Measurements from ENCODE around the gene EIF4G3. TPM values are rescaled to one million over a fixed set of nuclear protein-coding genes. Genes with fewer than 3 reads are reported as not detected.

The EIF4G3 gene
- polyA plus RNA-seq, 3 donors: 5.1 to 34.2 (median 5.8) TPM

- no peak overlapping the region for H3K4me3 Mint-ChIP-seq
- WGBS (ENCODE audit: insufficient coverage): no CpG with 5 or more reads among the region's 1 CpG
- no peak overlapping the region for H3K4me2 ChIP-seq (replicated peaks; ENCODE audit: extremely low read depth, low read length, poor library complexity, severe bottlenecking)
- no peak overlapping the region for H3K4me3 ChIP-seq (replicated peaks in 1 of 3; ENCODE audit: low read depth in 2 of 3, low read length in 3 of 3)
- H2AFZ ChIP-seq (ENCODE audit: insufficient read depth, low read depth, low read length, poor library complexity, severe bottlenecking): no peak overlapping the region
- H3K9me3 ChIP-seq (replicated peaks in 1 of 2; ENCODE audit: control insufficient read depth in 1 of 2, insufficient read depth in 1 of 2, low read length in 2 of 2): no peaks in the 10 kb centered on the region
- intact Hi-C loops (cut with micrococcal nuclease): no loop called here
- H4K20me1 ChIP-seq (ENCODE audit: insufficient read depth, low read length): no peaks in the 10 kb centered on the region
- DNase-seq: no peak
- H3K4me1 Mint-ChIP-seq: no peaks in the 10 kb centered on the region
- peaks cover 35 to 52% of the 10 kb centered on the region in 2 donors for H3K36me3 Mint-ChIP-seq
- H3K27me3 ChIP-seq (ENCODE audit: control insufficient read depth in 2 of 2, insufficient read depth in 2 of 2, low read length in 2 of 2): no peaks in the 10 kb centered on the region
- H3K27ac Mint-ChIP-seq: no peak overlapping the region
- H3K9ac ChIP-seq (ENCODE audit: insufficient read depth, low read length, poor library complexity, severe bottlenecking): no peak overlapping the region
- no peaks in the 10 kb centered on the region for H3K79me2 ChIP-seq (ENCODE audit: insufficient read depth, low read length)
- no peaks in the 10 kb centered on the region for H3K9me3 Mint-ChIP-seq
- H3K4me1 ChIP-seq (ENCODE audit: control insufficient read depth in 1 of 2, insufficient read depth in 2 of 2, low read length in 2 of 2): no peaks in the 10 kb centered on the region
- no peak overlapping the region for H3K27ac ChIP-seq (ENCODE audit: low read depth in 1 of 2, low read length in 2 of 2)
- no peak for TF ChIP-seq CTCF (IDR thresholded peaks at IDR 0.05)
- peaks cover 23 to 51% of the 10 kb centered on the region in 2 donors for H3K36me3 ChIP-seq (replicated peaks in 1 of 2; ENCODE audit: control insufficient read depth in 1 of 2, insufficient read depth in 2 of 2, low read length in 2 of 2)
- no peaks in the 10 kb centered on the region for H3K27me3 Mint-ChIP-seq (ENCODE audit: low read depth in 3 of 3)
These were observed 309.6 kb downstream of the EIF4G3 start for GRCh38 chr1:20867062-20867461.

GRCh38 chr1:20865001-20865400 lies 311.7 kb downstream of the EIF4G3 start:
- H3K4me2 ChIP-seq (replicated peaks; ENCODE audit: extremely low read depth, low read length, poor library complexity, severe bottlenecking): no peak overlapping the region
- H3K9me3 ChIP-seq (replicated peaks in 1 of 2; ENCODE audit: control insufficient read depth in 1 of 2, insufficient read depth in 1 of 2, low read length in 2 of 2): no peaks in the 10 kb centered on the region
- H3K27ac Mint-ChIP-seq: no peak overlapping the region
- no peaks in the 10 kb centered on the region for H3K9me3 Mint-ChIP-seq
- H3K36me3 Mint-ChIP-seq: peaks cover 49 to 54% of the 10 kb centered on the region in 2 donors
- no peak overlapping the region for H3K27ac ChIP-seq (ENCODE audit: low read depth in 1 of 2, low read length in 2 of 2)
- no peak overlapping the region for H2AFZ ChIP-seq (ENCODE audit: insufficient read depth, low read depth, low read length, poor library complexity, severe bottlenecking)
- TF ChIP-seq CTCF (IDR thresholded peaks at IDR 0.05): no peak
- no peaks in the 10 kb centered on the region for H3K27me3 Mint-ChIP-seq (ENCODE audit: low read depth in 3 of 3)
- H3K4me1 Mint-ChIP-seq: no peaks in the 10 kb centered on the region
- WGBS (ENCODE audit: insufficient coverage): no CpG with 5 or more reads among the region's 2 CpGs
- H3K4me3 ChIP-seq (replicated peaks in 1 of 3; ENCODE audit: low read depth in 2 of 3, low read length in 3 of 3): no peak overlapping the region
- intact Hi-C loops (cut with micrococcal nuclease): no loop called here
- DNase-seq: no peak
- no peak overlapping the region for H3K4me3 Mint-ChIP-seq
- H3K36me3 ChIP-seq (replicated peaks in 1 of 2; ENCODE audit: control insufficient read depth in 1 of 2, insufficient read depth in 2 of 2, low read length in 2 of 2): peaks cover 35 to 66% of the 10 kb centered on the region in 2 donors
- H3K9ac ChIP-seq (ENCODE audit: insufficient read depth, low read length, poor library complexity, severe bottlenecking): no peak overlapping the region
- H4K20me1 ChIP-seq (ENCODE audit: insufficient read depth, low read length): no peaks in the 10 kb centered on the region
- H3K27me3 ChIP-seq (ENCODE audit: control insufficient read depth in 2 of 2, insufficient read depth in 2 of 2, low read length in 2 of 2): no peaks in the 10 kb centered on the region
- no peaks in the 10 kb centered on the region for H3K4me1 ChIP-seq (ENCODE audit: control insufficient read depth in 1 of 2, insufficient read depth in 2 of 2, low read length in 2 of 2)
- no peaks in the 10 kb centered on the region for H3K79me2 ChIP-seq (ENCODE audit: insufficient read depth, low read length)
